Mammary epithelial cell (primary cell): ENCODE data around the gene C6orf163.

Experiments used
- EZH2 ChIP-seq: IDR thresholded peaks from 2 replicates; pipeline ENCODE4 v1.6.1; 2012; ENCODE audit warnings: low read length, inconsistent platforms, borderline replicate concordance
- TF ChIP-seq, protein P1 (sequence below), 2 donors: IDR thresholded peaks in 1 of 2; conservative IDR thresholded peaks in 1 of 2; 2 replicates each; pipeline ENCODE4 v1.5.1; 2011 to 2012; ENCODE audit warnings: inconsistent platforms in 2 of 2, low read length in 2 of 2, mild to moderate bottlenecking in 2 of 2, control low read depth in 1 of 2, low read depth in 1 of 2; ENCODE audit not compliant: insufficient read depth in 1 of 2; ENCODE audit errors: extremely low read depth in 1 of 2

- TF ChIP-seq, protein P1, sequence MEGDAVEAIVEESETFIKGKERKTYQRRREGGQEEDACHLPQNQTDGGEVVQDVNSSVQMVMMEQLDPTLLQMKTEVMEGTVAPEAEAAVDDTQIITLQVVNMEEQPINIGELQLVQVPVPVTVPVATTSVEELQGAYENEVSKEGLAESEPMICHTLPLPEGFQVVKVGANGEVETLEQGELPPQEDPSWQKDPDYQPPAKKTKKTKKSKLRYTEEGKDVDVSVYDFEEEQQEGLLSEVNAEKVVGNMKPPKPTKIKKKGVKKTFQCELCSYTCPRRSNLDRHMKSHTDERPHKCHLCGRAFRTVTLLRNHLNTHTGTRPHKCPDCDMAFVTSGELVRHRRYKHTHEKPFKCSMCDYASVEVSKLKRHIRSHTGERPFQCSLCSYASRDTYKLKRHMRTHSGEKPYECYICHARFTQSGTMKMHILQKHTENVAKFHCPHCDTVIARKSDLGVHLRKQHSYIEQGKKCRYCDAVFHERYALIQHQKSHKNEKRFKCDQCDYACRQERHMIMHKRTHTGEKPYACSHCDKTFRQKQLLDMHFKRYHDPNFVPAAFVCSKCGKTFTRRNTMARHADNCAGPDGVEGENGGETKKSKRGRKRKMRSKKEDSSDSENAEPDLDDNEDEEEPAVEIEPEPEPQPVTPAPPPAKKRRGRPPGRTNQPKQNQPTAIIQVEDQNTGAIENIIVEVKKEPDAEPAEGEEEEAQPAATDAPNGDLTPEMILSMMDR (conservative IDR thresholded peaks at IDR 0.05 in 1 of 2, IDR thresholded peaks at IDR 0.05 in 1 of 2; ENCODE audit: extremely low read depth in 1 of 2, insufficient read depth in 1 of 2, low read depth in 1 of 2, low read length in 2 of 2): no peak
- no peak for TF ChIP-seq EZH2
Observed at GRCh38 chr6:87401832-87402231, 57.2 kb downstream of the C6orf163 start.
